ENCODE data around the gene PDE4A. TPM values are rescaled to one million over a fixed set of nuclear protein-coding genes. Genes with fewer than 3 reads are reported as not detected.

PDE4A gene
- total RNA-seq, 4 donors from 2014 or later: 3.3 to 7.2 (median 5.1) TPM

- Histone ChIP-seq H3K9me3 (no peaks in the 10 kb centered on the region), H3K4me1 (no peaks in the 10 kb centered on the region), H3K27ac (no peak overlapping the region), H3K36me3 (peaks cover 0 to 94% (median 0%) of the 10 kb centered on the region in 3 donors), H3K27me3 (no peaks in the 10 kb centered on the region), H3K4me3 (no peak overlapping the region)
- no peak for DNase-seq
- TF ChIP-seq POLR2A (IDR thresholded peaks at IDR 0.05): no peak
- no peak for TF ChIP-seq CTCF (IDR thresholded peaks at IDR 0.05)
Observed at GRCh38 chr19:10491472-10492047, 71.2 kb downstream of the PDE4A start.

- Histone ChIP-seq H3K27ac (no peak overlapping the region), H3K4me3 (no peak overlapping the region), H3K4me1 (peaks cover 0 to 48% (median 11%) of the 10 kb centered on the region in 4 donors)
Observed at GRCh38 chr19:10497371-10497770, 77.0 kb downstream of the PDE4A start.

GRCh38 chr19:10499550-10500246 lies 79.4 kb downstream of the PDE4A start:
- Histone ChIP-seq H3K4me1 (peaks cover 0 to 48% (median 11%) of the 10 kb centered on the region in 4 donors), H3K27me3 (no peaks in the 10 kb centered on the region), H3K36me3 (peaks cover 0 to 37% (median 0%) of the 10 kb centered on the region in 3 donors), H3K27ac (peak overlapping the region in 1 of 4 donors; percentile 53), H3K4me3 (no peak overlapping the region), H3K9me3 (no peaks in the 10 kb centered on the region)
- TF ChIP-seq CTCF (IDR thresholded peaks at IDR 0.05): no peak
- no peak for DNase-seq

More at GRCh38 chr19:10497371-10497770, 77.0 kb downstream of the PDE4A start:
- TF ChIP-seq CTCF (IDR thresholded peaks at IDR 0.05): no peak
- no peak for TF ChIP-seq POLR2A (IDR thresholded peaks at IDR 0.05)
- H3K9me3 ChIP-seq: no peaks in the 10 kb centered on the region
- H3K27me3 ChIP-seq: no peaks in the 10 kb centered on the region
- H3K36me3 ChIP-seq: peaks cover 0 to 58% (median 0%) of the 10 kb centered on the region in 3 donors
- DNase-seq: no peak

GRCh38 chr19:10500247-10500592 lies 79.9 kb downstream of the PDE4A start:
- DNase-seq: no peak
- H3K4me3 ChIP-seq: no peak overlapping the region
- H3K9me3 ChIP-seq: no peaks in the 10 kb centered on the region
- peak overlapping the region in 1 of 4 donors; percentile 53 for H3K27ac ChIP-seq
- H3K27me3 ChIP-seq: no peaks in the 10 kb centered on the region
- TF ChIP-seq CTCF (IDR thresholded peaks at IDR 0.05): no peak
- TF ChIP-seq POLR2A (IDR thresholded peaks at IDR 0.05): no peak
- peaks cover 0 to 31% (median 0%) of the 10 kb centered on the region in 3 donors for H3K36me3 ChIP-seq
- peaks cover 0 to 48% (median 11%) of the 10 kb centered on the region in 4 donors for H3K4me1 ChIP-seq

- H3K9me3 ChIP-seq: no peaks in the 10 kb centered on the region
- peaks cover 0 to 15% (median 0%) of the 10 kb centered on the region in 3 donors for H3K36me3 ChIP-seq
- peak overlapping the region; percentile 79 to 100 (median 96) for H3K4me3 ChIP-seq
- TF ChIP-seq CTCF (IDR thresholded peaks at IDR 0.05) (no peak), POLR2A (IDR thresholded peaks at IDR 0.05) (no peak)
- H3K27ac ChIP-seq: peak overlapping the region; percentile 97 to 99 (median 98)
- peaks cover 0 to 53% (median 11%) of the 10 kb centered on the region in 4 donors for H3K4me1 ChIP-seq
- no peaks in the 10 kb centered on the region for H3K27me3 ChIP-seq
- peak; percentile 59 to 86 (median 86) for DNase-seq
Observed at GRCh38 chr19:10501971-10502523, 81.7 kb downstream of the PDE4A start.
